ENCODE measurements around the gene BIRC7.

BIRC7 gene

GRCh38 chr20:63204362-63204761 is 31.3 kb upstream of the BIRC7 start:
- in situ Hi-C loops (cut with MboI; ENCODE audit: low sequenced_read_pairs, unreplicated experiment) = no loop called here
- no peak for DNase-seq (ENCODE audit: low spot score)
- TF ChIP-seq CTCF (IDR thresholded peaks at IDR 0.05; ENCODE audit: borderline replicate concordance, control extremely low read depth, extremely low read depth, insufficient read depth, missing control alignments) = no peak

GRCh38 chr20:63205896-63206295 is 29.8 kb upstream of the BIRC7 start:
- in situ Hi-C loops (cut with MboI; ENCODE audit: low sequenced_read_pairs, unreplicated experiment) = no loop called here
- no peak for DNase-seq (ENCODE audit: low spot score)
- no peak for TF ChIP-seq CTCF (IDR thresholded peaks at IDR 0.05; ENCODE audit: borderline replicate concordance, control extremely low read depth, extremely low read depth, insufficient read depth, missing control alignments)

GRCh38 chr20:63206878-63207277 is 28.8 kb upstream of the BIRC7 start:
- in situ Hi-C loops (cut with MboI; ENCODE audit: low sequenced_read_pairs, unreplicated experiment) = no loop called here
- no peak for TF ChIP-seq CTCF (IDR thresholded peaks at IDR 0.05; ENCODE audit: borderline replicate concordance, control extremely low read depth, extremely low read depth, insufficient read depth, missing control alignments)
- no peak for DNase-seq (ENCODE audit: low spot score)

- DNase-seq (ENCODE audit: low spot score) = no peak
- in situ Hi-C loops (cut with MboI; ENCODE audit: low sequenced_read_pairs, unreplicated experiment) = no loop called here
- TF ChIP-seq CTCF (IDR thresholded peaks at IDR 0.05; ENCODE audit: borderline replicate concordance, control extremely low read depth, extremely low read depth, insufficient read depth, missing control alignments) = no peak
Observed at GRCh38 chr20:63208346-63208909, 27.3 kb upstream of the BIRC7 start.

GRCh38 chr20:63210011-63210605 is 25.6 kb upstream of the BIRC7 start:
- no peak for DNase-seq (ENCODE audit: low spot score)
- in situ Hi-C loops (cut with MboI; ENCODE audit: low sequenced_read_pairs, unreplicated experiment) = no loop called here
- TF ChIP-seq CTCF (IDR thresholded peaks at IDR 0.05; ENCODE audit: borderline replicate concordance, control extremely low read depth, extremely low read depth, insufficient read depth, missing control alignments) = no peak

- DNase-seq (ENCODE audit: low spot score) = no peak
- in situ Hi-C loops (cut with MboI; ENCODE audit: low sequenced_read_pairs, unreplicated experiment) = no loop called here
- TF ChIP-seq CTCF (IDR thresholded peaks at IDR 0.05; ENCODE audit: borderline replicate concordance, control extremely low read depth, extremely low read depth, insufficient read depth, missing control alignments) = no peak
Observed at GRCh38 chr20:63212393-63212730, 23.3 kb upstream of the BIRC7 start.

Measured in GM13976 (cell line).